ENCODE results near the gene ACTR2. TPM values are rescaled to one million over a fixed set of nuclear protein-coding genes. Genes with fewer than 3 reads are reported as not detected.

Gene ACTR2
- total RNA-seq, 1 donor from 2014 or later: 449 TPM

DNA sequence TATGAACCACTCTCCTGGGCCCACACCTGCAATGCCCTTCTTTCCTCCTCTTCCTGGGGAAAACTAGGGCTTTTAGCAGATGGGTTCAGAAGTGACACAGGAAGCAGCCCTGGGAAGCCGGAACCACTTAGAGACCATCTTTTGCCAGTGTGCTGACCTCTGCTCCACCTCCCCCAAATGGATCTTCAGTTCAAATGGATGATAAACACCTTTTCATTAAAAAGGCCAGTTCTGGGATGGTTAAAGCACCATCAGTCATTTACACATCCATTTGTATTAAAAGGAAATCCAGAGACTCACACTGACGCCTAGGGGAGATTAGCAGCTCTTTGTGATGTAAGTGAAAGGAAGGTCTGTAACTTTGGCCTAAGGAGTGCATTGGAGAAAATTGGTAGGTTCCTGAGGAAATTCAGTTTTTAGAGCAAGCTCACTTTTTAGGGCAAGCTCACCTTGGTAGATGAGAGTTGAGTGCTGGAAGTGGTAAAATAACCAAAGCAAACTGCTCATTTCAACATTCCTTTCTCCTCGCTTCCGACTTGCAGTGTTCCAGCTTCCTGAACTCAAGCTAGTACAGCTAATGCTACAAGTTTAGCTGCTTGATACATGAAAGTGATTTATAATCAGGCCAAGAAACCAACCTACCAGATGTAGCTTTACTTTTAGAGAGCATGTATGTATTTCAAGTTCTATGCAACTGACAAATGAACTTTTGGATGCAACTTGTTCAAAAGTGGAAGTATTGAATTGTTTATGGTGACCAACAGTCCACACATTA, 47.7 kb downstream of the ACTR2 start:
- TF ChIP-seq, protein P1, sequence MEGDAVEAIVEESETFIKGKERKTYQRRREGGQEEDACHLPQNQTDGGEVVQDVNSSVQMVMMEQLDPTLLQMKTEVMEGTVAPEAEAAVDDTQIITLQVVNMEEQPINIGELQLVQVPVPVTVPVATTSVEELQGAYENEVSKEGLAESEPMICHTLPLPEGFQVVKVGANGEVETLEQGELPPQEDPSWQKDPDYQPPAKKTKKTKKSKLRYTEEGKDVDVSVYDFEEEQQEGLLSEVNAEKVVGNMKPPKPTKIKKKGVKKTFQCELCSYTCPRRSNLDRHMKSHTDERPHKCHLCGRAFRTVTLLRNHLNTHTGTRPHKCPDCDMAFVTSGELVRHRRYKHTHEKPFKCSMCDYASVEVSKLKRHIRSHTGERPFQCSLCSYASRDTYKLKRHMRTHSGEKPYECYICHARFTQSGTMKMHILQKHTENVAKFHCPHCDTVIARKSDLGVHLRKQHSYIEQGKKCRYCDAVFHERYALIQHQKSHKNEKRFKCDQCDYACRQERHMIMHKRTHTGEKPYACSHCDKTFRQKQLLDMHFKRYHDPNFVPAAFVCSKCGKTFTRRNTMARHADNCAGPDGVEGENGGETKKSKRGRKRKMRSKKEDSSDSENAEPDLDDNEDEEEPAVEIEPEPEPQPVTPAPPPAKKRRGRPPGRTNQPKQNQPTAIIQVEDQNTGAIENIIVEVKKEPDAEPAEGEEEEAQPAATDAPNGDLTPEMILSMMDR (IDR thresholded peaks at IDR 0.05): no peak
- DNase-seq (ENCODE audit: low spot score): no peak
- Mint-ChIP-seq H3K36me3 (ENCODE audit: low read depth) (peaks cover 20% of the 10 kb centered on the region), H3K27me3 (ENCODE audit: low read depth) (no peaks in the 10 kb centered on the region), H3K27ac (ENCODE audit: unreplicated experiment) (no peak overlapping the region), H3K4me1 (ENCODE audit: low read depth) (peaks cover 44% of the 10 kb centered on the region), H3K4me3 (ENCODE audit: unreplicated experiment) (no peak overlapping the region), H3K9me3 (ENCODE audit: low read depth) (no peaks in the 10 kb centered on the region)

DNA sequence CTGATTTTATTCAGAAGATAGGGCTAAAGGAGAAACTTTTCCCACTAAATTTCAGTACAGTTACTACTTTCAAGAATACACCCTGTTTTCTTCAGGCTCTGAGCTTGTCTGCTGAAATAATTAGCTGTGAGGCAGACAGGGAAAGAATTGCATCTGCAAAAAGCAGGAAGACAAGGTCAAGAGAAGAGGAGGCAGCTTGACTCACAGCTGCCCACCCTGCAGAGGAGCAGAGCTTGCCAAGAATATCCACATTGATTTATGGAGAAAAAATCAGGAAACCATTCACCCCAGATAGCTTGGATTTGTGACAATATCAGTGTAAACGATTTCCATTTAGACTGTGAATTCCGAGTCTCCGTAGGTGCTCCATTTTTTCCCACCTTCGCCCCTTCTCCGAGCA, 49.0 kb downstream of the ACTR2 start:
- TF ChIP-seq, protein P1 (IDR thresholded peaks at IDR 0.05): no peak
- DNase-seq (ENCODE audit: low spot score): no peak
- Mint-ChIP-seq H3K36me3 (ENCODE audit: low read depth) (peaks cover 19% of the 10 kb centered on the region), H3K4me3 (ENCODE audit: unreplicated experiment) (no peak overlapping the region), H3K27me3 (ENCODE audit: low read depth) (no peaks in the 10 kb centered on the region), H3K9me3 (ENCODE audit: low read depth) (no peaks in the 10 kb centered on the region), H3K4me1 (ENCODE audit: low read depth) (peaks cover 44% of the 10 kb centered on the region), H3K27ac (ENCODE audit: unreplicated experiment) (no peak overlapping the region)

DNA sequence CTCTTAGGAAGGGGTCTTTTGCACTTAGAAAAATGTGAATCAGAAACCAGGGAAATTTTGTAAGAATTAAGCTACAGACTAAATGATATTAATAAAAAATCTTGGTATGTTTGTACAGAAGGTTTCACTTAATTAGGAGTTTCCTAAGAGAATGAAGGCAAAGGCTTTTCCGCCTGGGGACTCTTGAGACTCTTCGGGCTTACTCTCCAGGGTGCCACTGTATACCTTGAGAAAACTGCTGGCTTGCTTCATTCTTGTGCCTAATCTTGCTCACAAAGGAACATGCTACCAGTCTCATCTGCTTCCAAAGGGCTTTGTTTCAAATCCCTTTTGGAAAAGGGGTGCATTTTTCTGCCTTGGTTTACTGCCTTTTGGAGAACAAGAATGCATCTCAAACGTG, 49.5 kb downstream of the ACTR2 start:
- Mint-ChIP-seq H3K9me3 (ENCODE audit: low read depth) (no peaks in the 10 kb centered on the region), H3K36me3 (ENCODE audit: low read depth) (peaks cover 17% of the 10 kb centered on the region), H3K4me1 (ENCODE audit: low read depth) (peaks cover 50% of the 10 kb centered on the region), H3K27ac (ENCODE audit: unreplicated experiment) (no peak overlapping the region), H3K27me3 (ENCODE audit: low read depth) (no peaks in the 10 kb centered on the region), H3K4me3 (ENCODE audit: unreplicated experiment) (no peak overlapping the region)
- no peak for DNase-seq (ENCODE audit: low spot score)
- TF ChIP-seq, protein P1 (IDR thresholded peaks at IDR 0.05): no peak

DNA sequence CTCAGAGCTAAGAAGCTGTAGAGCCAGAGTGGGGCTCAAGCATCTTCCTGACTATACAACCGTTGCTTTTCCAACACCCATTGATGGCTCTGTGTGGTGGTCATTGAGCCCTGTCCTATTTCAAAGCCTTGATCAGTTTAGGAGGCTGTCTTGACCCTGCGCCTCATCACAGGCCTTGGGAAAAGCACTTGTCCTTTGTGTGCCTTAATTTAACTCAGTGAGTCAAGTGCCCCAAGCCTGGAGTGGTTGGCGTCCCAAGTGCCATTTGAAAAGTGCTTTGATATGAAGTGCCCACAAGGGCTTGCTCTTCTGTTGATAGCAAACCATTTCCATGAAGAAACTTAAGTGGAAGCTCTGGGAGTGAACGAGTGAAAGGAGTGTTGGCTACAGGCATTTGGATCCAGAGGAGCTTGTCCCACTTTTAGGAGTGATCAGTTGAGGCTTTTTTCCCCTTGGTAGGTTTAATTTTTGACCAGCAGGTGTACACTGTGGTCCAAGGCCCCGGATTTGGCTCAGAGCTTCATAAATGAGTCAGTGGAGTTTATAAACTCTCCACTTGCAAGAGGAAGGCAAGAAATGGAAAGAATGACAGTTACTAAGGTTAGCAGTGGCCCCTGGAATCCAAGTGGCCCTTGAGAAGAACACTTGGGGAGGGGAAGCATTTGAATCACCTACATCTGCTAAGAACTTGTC, 50.3 kb downstream of the ACTR2 start:
- Mint-ChIP-seq H3K36me3 (ENCODE audit: low read depth) (peaks cover 12% of the 10 kb centered on the region), H3K9me3 (ENCODE audit: low read depth) (no peaks in the 10 kb centered on the region), H3K27me3 (ENCODE audit: low read depth) (no peaks in the 10 kb centered on the region), H3K27ac (ENCODE audit: unreplicated experiment) (no peak overlapping the region), H3K4me3 (ENCODE audit: unreplicated experiment) (no peak overlapping the region), H3K4me1 (ENCODE audit: low read depth) (peaks cover 51% of the 10 kb centered on the region)
- no peak for DNase-seq (ENCODE audit: low spot score)
- TF ChIP-seq, protein P1 (IDR thresholded peaks at IDR 0.05): peak; percentile 40

DNA sequence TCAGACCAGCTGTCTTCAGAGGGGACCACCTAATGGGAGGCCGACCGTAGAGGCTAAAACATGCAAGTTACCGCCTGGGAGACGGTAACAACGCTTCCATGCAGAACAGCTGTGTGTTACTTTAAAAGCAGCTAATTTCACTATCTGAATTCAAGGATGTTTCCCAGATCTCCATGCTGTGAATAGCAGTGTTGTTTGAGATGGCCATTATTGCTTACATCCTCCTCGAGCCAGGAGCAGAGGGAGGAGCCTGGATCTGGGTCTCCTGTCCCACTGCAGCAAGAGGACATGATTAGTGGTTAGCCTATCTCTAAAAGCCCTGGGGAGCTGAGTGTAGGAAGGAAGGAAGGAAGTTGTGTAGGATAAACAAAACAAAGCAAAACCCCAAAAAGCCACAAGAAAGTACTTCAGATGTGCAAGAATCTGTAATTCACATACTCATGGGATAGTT, 50.9 kb downstream of the ACTR2 start:
- DNase-seq (ENCODE audit: low spot score): no peak
- Mint-ChIP-seq H3K27ac (ENCODE audit: unreplicated experiment) (peak overlapping the region; percentile 70), H3K27me3 (ENCODE audit: low read depth) (no peaks in the 10 kb centered on the region), H3K36me3 (ENCODE audit: low read depth) (peaks cover 12% of the 10 kb centered on the region), H3K9me3 (ENCODE audit: low read depth) (no peaks in the 10 kb centered on the region), H3K4me1 (ENCODE audit: low read depth) (peaks cover 50% of the 10 kb centered on the region), H3K4me3 (ENCODE audit: unreplicated experiment) (no peak overlapping the region)
- TF ChIP-seq, protein P1 (IDR thresholded peaks at IDR 0.05): no peak
